Prostate gland (tissue), 2 donors: ENCODE results near the gene AGR2.

ENCODE experiments used
- POLR2A ChIP-seq: fragments of 450-650 bp; IDR thresholded peaks from one replicate; pipeline ENCODE4 v1.6.1; 2016; ENCODE audit warnings: antibody characterized with exemption, mild to moderate bottlenecking
- POLR2AphosphoS5 ChIP-seq: sonication (generic); formaldehyde crosslinking; IDR thresholded peaks from one replicate; pipeline ENCODE4 v1.6.1; 2017; ENCODE audit warnings: antibody characterized with exemption
- TF ChIP-seq, protein P1 (sequence below), 4 experiments: fragments of 200-600 bp in 2 of 4; fragments of 450-650 bp in 2 of 4; sonication (generic) in 2 of 4; IDR thresholded peaks; 1 replicate in 3 of 4; 2 replicates in 1 of 4; pipeline ENCODE4 v1.5.1; 2016 to 2019; ENCODE audit warnings: antibody characterized with exemption in 4 of 4, mild to moderate bottlenecking in 2 of 4, moderate library complexity in 2 of 4

DNA sequence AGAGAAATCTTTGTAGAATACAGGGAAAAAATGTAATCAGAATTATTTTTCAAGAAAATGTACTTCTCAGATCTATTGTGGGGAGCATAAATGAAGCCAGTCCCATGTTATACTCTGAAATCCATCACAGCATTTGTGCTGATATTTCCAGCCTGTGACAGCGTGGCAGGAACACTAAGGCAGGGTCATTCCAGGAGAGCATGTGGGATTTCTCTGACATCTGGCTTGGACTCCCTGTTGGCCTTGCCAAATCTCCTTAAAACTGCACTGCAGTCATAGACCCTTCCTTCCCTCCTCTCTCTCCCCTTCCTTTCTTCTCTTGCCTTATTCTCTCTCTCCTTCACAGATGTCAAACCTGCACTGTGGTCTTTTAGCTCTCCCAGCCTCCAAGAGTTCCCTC is 57.7 kb downstream of the AGR2 start:
- TF ChIP-seq, protein P1, sequence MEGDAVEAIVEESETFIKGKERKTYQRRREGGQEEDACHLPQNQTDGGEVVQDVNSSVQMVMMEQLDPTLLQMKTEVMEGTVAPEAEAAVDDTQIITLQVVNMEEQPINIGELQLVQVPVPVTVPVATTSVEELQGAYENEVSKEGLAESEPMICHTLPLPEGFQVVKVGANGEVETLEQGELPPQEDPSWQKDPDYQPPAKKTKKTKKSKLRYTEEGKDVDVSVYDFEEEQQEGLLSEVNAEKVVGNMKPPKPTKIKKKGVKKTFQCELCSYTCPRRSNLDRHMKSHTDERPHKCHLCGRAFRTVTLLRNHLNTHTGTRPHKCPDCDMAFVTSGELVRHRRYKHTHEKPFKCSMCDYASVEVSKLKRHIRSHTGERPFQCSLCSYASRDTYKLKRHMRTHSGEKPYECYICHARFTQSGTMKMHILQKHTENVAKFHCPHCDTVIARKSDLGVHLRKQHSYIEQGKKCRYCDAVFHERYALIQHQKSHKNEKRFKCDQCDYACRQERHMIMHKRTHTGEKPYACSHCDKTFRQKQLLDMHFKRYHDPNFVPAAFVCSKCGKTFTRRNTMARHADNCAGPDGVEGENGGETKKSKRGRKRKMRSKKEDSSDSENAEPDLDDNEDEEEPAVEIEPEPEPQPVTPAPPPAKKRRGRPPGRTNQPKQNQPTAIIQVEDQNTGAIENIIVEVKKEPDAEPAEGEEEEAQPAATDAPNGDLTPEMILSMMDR (IDR thresholded peaks at IDR 0.05), result no peak
- TF ChIP-seq POLR2A (no peak), POLR2AphosphoS5 (no peak)
